Neuronal stem cell (in vitro differentiated cells): ENCODE results near the gene HERPUD2.
A peak's percentile ranks its signal among the peaks of the same experiment; 100 is the strongest.

Source experiments
- DNase-seq: peaks from one replicate; pipeline ENCODE4 v3.0.0-alpha.2; 2013; ENCODE audit warnings: low spot score
- H2AFZ ChIP-seq: one replicate; pipeline ENCODE4 v1.6.1; 2013; ENCODE audit warnings: mild to moderate bottlenecking, low read length, inconsistent platforms
- H2AK5ac ChIP-seq: 2 replicates; pipeline ENCODE4 v1.6.1; 2013; ENCODE audit warnings: low read depth, mild to moderate bottlenecking, inconsistent platforms, low read length, moderate library complexity, mixed read lengths
- H2BK120ac ChIP-seq: 2 replicates; pipeline ENCODE4 v1.6.1; 2013; ENCODE audit warnings: low read depth, mild to moderate bottlenecking, inconsistent platforms, low read length, moderate library complexity, mixed read lengths
- H2BK12ac ChIP-seq: one replicate; pipeline ENCODE4 v1.6.1; 2013; ENCODE audit warnings: low read length, inconsistent platforms
- H2BK15ac ChIP-seq: 2 replicates; pipeline ENCODE4 v1.6.1; 2013; ENCODE audit warnings: mild to moderate bottlenecking, low read length, inconsistent platforms, mixed read lengths
- H2BK5ac ChIP-seq: one replicate; pipeline ENCODE4 v1.6.1; 2013; ENCODE audit warnings: inconsistent platforms, mild to moderate bottlenecking, low read length, moderate library complexity
- H3K14ac ChIP-seq: one replicate; pipeline ENCODE4 v1.6.1; 2013; ENCODE audit warnings: low read length, inconsistent platforms
- H3K18ac ChIP-seq: 2 replicates; pipeline ENCODE4 v1.6.1; 2013; ENCODE audit warnings: low read length, inconsistent platforms
- H3K23ac ChIP-seq: 2 replicates; pipeline ENCODE4 v1.6.1; 2013; ENCODE audit warnings: low read depth, mild to moderate bottlenecking, mixed read lengths, low read length, inconsistent platforms; ENCODE audit not compliant: poor library complexity
- H3K27ac ChIP-seq: replicated peaks from 3 replicates; pipeline ENCODE4 v1.5.1; 2013; ENCODE audit warnings: low read length, inconsistent platforms
- H3K27me3 ChIP-seq, 3 experiments: 2 replicates each; pipeline ENCODE4 v1.6.1; 2013; ENCODE audit warnings: low read length in 3 of 3, mild to moderate bottlenecking in 2 of 3, inconsistent platforms in 1 of 3, low read depth in 1 of 3, mixed read lengths in 1 of 3, moderate library complexity in 1 of 3; ENCODE audit not compliant: control insufficient read depth in 3 of 3, insufficient read depth in 3 of 3
- H3K36me3 ChIP-seq, 2 donors: replicated peaks in 1 of 2; 2 replicates each; pipeline ENCODE4 v1.6.1; 2013; ENCODE audit warnings: low read length in 2 of 2; ENCODE audit not compliant: control insufficient read depth in 2 of 2, insufficient read depth in 2 of 2
- H3K4ac ChIP-seq: 2 replicates; pipeline ENCODE4 v1.6.1; 2013; ENCODE audit warnings: inconsistent platforms, mild to moderate bottlenecking, low read length, moderate library complexity
- H3K4me1 ChIP-seq, 2 donors: 1 replicate in 1 of 2; 2 replicates in 1 of 2; pipeline ENCODE4 v1.6.1; 2013; ENCODE audit warnings: low read length in 2 of 2, low read depth in 1 of 2; ENCODE audit not compliant: control insufficient read depth in 2 of 2, insufficient read depth in 1 of 2
- H3K4me2 ChIP-seq: one replicate; pipeline ENCODE4 v1.6.1; 2013; ENCODE audit warnings: mild to moderate bottlenecking, low read length, inconsistent platforms; ENCODE audit not compliant: insufficient read depth, poor library complexity, severe bottlenecking
- H3K4me3 ChIP-seq, 2 donors: 2 replicates each; pipeline ENCODE4 v1.5.1; 2013; ENCODE audit warnings: low read length in 2 of 2, mild to moderate bottlenecking in 2 of 2, inconsistent platforms in 1 of 2, moderate library complexity in 1 of 2
- H3K79me1 ChIP-seq: one replicate; pipeline ENCODE4 v1.6.1; 2013; ENCODE audit warnings: low read depth, mild to moderate bottlenecking, inconsistent platforms, low read length, moderate library complexity
- H3K9ac ChIP-seq: one replicate; pipeline ENCODE4 v1.6.1; 2013; ENCODE audit warnings: mild to moderate bottlenecking, low read depth, low read length, inconsistent platforms; ENCODE audit not compliant: poor library complexity
- H3K9me3 ChIP-seq, 2 donors: replicated peaks in 1 of 2; 2 replicates each; pipeline versions ENCODE3 to v1.6.1; 2013; ENCODE audit warnings: low read length in 2 of 2, mild to moderate bottlenecking in 2 of 2, inconsistent platforms in 1 of 2, low read depth in 1 of 2, mixed read lengths in 1 of 2, moderate library complexity in 1 of 2; ENCODE audit not compliant: control insufficient read depth in 2 of 2, insufficient read depth in 1 of 2
- H4K8ac ChIP-seq: one replicate; pipeline ENCODE4 v1.6.1; 2013; ENCODE audit warnings: low read depth, mild to moderate bottlenecking, inconsistent platforms, low read length, moderate library complexity
- H4K91ac ChIP-seq: one replicate; pipeline ENCODE4 v1.6.1; 2013; ENCODE audit warnings: low read length, low read depth, mild to moderate bottlenecking, inconsistent platforms; ENCODE audit not compliant: poor library complexity
- WGBS, 2 donors: extraction: QIAGEN DNeasy Blood & Tissue Kit; methylation state at CpG; one replicate each; pipeline ENCODE4 v1.1.7; 2013; ENCODE audit warnings: missing lambda C conversion rate in 2 of 2, mixed read lengths in 1 of 2; ENCODE audit not compliant: insufficient read length in 2 of 2, insufficient replicate concordance in 1 of 2; ENCODE audit errors: extremely low coverage in 2 of 2; 5-methylcytosine and 5-hydroxymethylcytosine counted together

The HERPUD2 gene

GRCh38 chr7:35648367-35648766 lies 46.6 kb downstream of the HERPUD2 start:
- Histone ChIP-seq H2AFZ (no peak overlapping the region), H3K9me3 (peaks cover 5 to 25% of the 10 kb centered on the region in 2 donors), H3K4ac (no peak overlapping the region), H4K8ac (no peak overlapping the region), H2BK15ac (no peak overlapping the region), H2BK120ac (no peak overlapping the region), H3K4me1 (peaks cover 6 to 15% of the 10 kb centered on the region in 2 donors), H2BK5ac (no peak overlapping the region), H3K79me1 (peaks cover 6% of the 10 kb centered on the region), H3K9ac (no peak overlapping the region), H3K4me3 (no peak overlapping the region), H3K4me2 (no peak overlapping the region), H3K18ac (no peak overlapping the region), H3K27ac (peak overlapping the region; percentile 14), H3K36me3 (peaks cover 7 to 38% of the 10 kb centered on the region in 2 donors), H3K27me3 (no peaks in the 10 kb centered on the region), H3K14ac (no peak overlapping the region), H4K91ac (no peak overlapping the region), H2AK5ac (no peak overlapping the region), H3K23ac (no peak overlapping the region), H2BK12ac (no peak overlapping the region)
- no peak for DNase-seq
- no CpG with 5 or more reads among the region's 3 CpGs for WGBS, 2 donors

- H2AK5ac ChIP-seq, result no peak overlapping the region
- H2AFZ ChIP-seq, result peak overlapping the region; percentile 36
- H4K91ac ChIP-seq, result no peak overlapping the region
- peak overlapping the region; percentile 48 for H3K27ac ChIP-seq
- no peak overlapping the region for H2BK15ac ChIP-seq
- no peak overlapping the region for H3K4me2 ChIP-seq
- peaks cover 7 to 37% of the 10 kb centered on the region in 2 donors for H3K36me3 ChIP-seq
- peaks cover 5 to 13% of the 10 kb centered on the region in 2 donors for H3K9me3 ChIP-seq
- peak; percentile 33 for DNase-seq
- H3K18ac ChIP-seq, result no peak overlapping the region
- H3K9ac ChIP-seq, result no peak overlapping the region
- no peak overlapping the region for H2BK12ac ChIP-seq
- H2BK120ac ChIP-seq, result no peak overlapping the region
- H3K4me1 ChIP-seq, result peaks cover 6 to 15% of the 10 kb centered on the region in 2 donors
- no peak overlapping the region for H3K4me3 ChIP-seq
- WGBS, 2 donors, result no CpG with 5 or more reads among the region's 4 CpGs
- no peak overlapping the region for H3K4ac ChIP-seq
- no peak overlapping the region for H3K23ac ChIP-seq
- H3K27me3 ChIP-seq, result no peaks in the 10 kb centered on the region
- H3K14ac ChIP-seq, result no peak overlapping the region
- H3K79me1 ChIP-seq, result peaks cover 5% of the 10 kb centered on the region
- H2BK5ac ChIP-seq, result no peak overlapping the region
- no peak overlapping the region for H4K8ac ChIP-seq
Observed at GRCh38 chr7:35647171-35647574, 47.8 kb downstream of the HERPUD2 start.

DNA sequence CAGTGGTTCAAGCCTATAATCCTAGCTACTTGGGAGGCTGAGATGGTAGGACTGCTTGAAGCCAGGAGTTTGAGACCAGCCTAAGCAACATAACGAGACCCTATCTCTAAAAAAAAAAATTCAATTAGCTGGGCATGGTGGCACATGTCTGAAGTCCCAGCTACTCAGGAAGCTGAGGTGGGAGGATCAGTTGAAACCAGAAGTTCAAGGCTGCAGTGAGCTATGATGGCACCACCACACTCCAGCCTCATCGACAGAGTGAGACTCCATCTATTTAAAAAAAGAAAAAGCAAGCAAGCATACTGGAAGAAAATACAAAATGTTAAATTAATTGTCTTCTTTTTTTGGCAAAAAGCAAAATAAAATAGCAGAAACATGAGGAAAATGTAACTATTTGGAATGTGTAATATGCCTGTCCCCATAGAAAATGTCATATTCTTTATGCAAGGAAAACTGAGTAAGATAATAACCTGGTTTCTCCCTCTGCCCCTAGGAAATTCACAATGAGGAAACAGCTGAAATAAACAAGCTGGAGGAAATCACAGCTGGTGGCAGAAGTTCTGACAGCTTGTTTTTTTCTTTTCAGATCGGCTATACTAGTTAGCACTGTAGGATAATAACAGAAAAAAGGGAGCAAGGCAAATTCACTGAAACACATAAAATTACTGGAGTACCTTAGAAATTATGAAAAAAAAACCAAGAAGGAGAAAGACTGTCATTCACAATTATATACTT lies 48.5 kb downstream of the HERPUD2 start:
- Histone ChIP-seq H3K4me3 (no peak overlapping the region), H2BK120ac (no peak overlapping the region), H4K8ac (no peak overlapping the region), H3K27me3 (no peaks in the 10 kb centered on the region), H3K18ac (no peak overlapping the region), H3K4ac (no peak overlapping the region), H2BK15ac (no peak overlapping the region), H3K36me3 (peaks cover 7 to 32% of the 10 kb centered on the region in 2 donors), H3K79me1 (peaks cover 5% of the 10 kb centered on the region), H4K91ac (no peak overlapping the region), H2BK12ac (no peak overlapping the region), H3K14ac (no peak overlapping the region), H3K9me3 (peaks cover 5 to 10% of the 10 kb centered on the region in 2 donors), H3K27ac (peak overlapping the region; percentile 81), H3K9ac (no peak overlapping the region), H2AFZ (peak overlapping the region; percentile 36), H3K4me2 (no peak overlapping the region), H2BK5ac (no peak overlapping the region), H2AK5ac (no peak overlapping the region), H3K4me1 (peaks cover 6 to 15% of the 10 kb centered on the region in 2 donors), H3K23ac (no peak overlapping the region)
- DNase-seq, result no peak
- no CpG with 5 or more reads among the region's 3 CpGs for WGBS, 2 donors

GRCh38 chr7:35645691-35646090 lies 49.2 kb downstream of the HERPUD2 start:
- Histone ChIP-seq H3K4me2 (no peak overlapping the region), H3K23ac (no peak overlapping the region), H2BK15ac (no peak overlapping the region), H4K91ac (no peak overlapping the region), H3K79me1 (peaks cover under 1% of the 10 kb centered on the region), H3K36me3 (peaks cover 6 to 24% of the 10 kb centered on the region in 2 donors), H3K14ac (no peak overlapping the region), H2AK5ac (no peak overlapping the region), H3K27ac (no peak overlapping the region), H2BK5ac (no peak overlapping the region), H3K4ac (no peak overlapping the region), H3K18ac (no peak overlapping the region), H3K4me1 (peaks cover 6 to 15% of the 10 kb centered on the region in 2 donors), H3K9ac (no peak overlapping the region), H4K8ac (no peak overlapping the region), H3K27me3 (no peaks in the 10 kb centered on the region), H3K4me3 (no peak overlapping the region), H2BK12ac (no peak overlapping the region), H2BK120ac (no peak overlapping the region), H3K9me3 (peaks cover 4 to 5% of the 10 kb centered on the region in 2 donors), H2AFZ (no peak overlapping the region)
- DNase-seq, result no peak
- no CpG with 5 or more reads among the region's 4 CpGs for WGBS, 2 donors
